CD4-positive, alpha-beta T cell treated with Interleukin-17A for 4 hours (primary cell): ENCODE measurements around the gene EGF.

ENCODE experiments used
- DNase-seq: peaks from one replicate; pipeline ENCODE4 v3.0.0-alpha.2; 2020; ENCODE audit warnings: mixed read lengths

The EGF gene

GRCh38 chr4:110042545-110043517 is 130.1 kb downstream of the EGF start:
- DNase-seq: no peak

GRCh38 chr4:110046588-110047049 is 133.9 kb downstream of the EGF start:
- no peak for DNase-seq

GRCh38 chr4:110049951-110050925 is 137.6 kb downstream of the EGF start:
- peak; percentile 71 for DNase-seq

GRCh38 chr4:110055158-110055768 is 142.6 kb downstream of the EGF start:
- DNase-seq: no peak

- no peak for DNase-seq
These were observed 146.0 kb downstream of the EGF start for GRCh38 chr4:110058677-110059076.

- no peak for DNase-seq
These were observed 147.0 kb downstream of the EGF start for GRCh38 chr4:110059556-110060191.

GRCh38 chr4:110061076-110061475 is 148.4 kb downstream of the EGF start:
- no peak for DNase-seq
